ENCODE data around the gene HOGA1. TPM values are rescaled to one million over a fixed set of nuclear protein-coding genes. Genes with fewer than 3 reads are reported as not detected.

The HOGA1 gene
- 26.2 TPM for total RNA-seq

DNA sequence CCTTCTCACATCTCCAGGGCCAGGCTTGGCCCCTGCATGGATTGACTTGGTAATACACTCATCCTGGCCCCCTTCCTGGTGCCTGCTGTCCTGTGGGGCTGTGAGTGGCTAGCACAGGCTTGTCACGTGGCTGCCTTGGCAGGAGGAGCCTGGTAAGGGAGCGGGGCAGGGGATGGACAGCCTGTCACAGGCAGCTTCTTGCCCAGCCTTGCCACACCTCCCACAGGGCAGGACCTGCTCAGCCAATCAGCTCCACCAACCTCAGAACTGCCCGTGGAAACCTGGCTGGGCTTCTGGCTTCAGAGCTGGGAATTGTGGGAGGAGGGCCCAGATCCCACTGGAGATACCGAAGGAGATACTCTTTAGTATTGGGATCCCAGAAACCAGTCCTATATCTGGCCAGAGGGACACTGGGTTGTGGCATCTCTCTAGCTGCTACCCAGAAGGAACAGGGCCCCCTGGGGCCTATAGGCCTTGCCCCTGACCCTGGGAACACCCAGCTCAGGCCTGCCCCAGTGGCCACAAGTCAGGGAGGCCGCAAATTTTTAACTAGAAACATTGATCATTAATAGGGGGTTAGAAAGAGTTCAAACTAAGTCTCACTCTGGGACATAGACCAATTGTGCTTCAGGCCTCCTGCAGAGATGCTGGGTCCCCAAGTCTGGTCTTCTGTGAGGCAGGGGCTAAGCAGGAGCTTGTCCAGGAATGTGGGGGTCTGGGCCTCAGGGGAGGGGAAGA, at the start of gene HOGA1:
TSS of gene HOGA1 (plus strand) at position 330 of the 738 bp plus-strand sequence. CDS start at position 645, 315 bp downstream.

DNA sequence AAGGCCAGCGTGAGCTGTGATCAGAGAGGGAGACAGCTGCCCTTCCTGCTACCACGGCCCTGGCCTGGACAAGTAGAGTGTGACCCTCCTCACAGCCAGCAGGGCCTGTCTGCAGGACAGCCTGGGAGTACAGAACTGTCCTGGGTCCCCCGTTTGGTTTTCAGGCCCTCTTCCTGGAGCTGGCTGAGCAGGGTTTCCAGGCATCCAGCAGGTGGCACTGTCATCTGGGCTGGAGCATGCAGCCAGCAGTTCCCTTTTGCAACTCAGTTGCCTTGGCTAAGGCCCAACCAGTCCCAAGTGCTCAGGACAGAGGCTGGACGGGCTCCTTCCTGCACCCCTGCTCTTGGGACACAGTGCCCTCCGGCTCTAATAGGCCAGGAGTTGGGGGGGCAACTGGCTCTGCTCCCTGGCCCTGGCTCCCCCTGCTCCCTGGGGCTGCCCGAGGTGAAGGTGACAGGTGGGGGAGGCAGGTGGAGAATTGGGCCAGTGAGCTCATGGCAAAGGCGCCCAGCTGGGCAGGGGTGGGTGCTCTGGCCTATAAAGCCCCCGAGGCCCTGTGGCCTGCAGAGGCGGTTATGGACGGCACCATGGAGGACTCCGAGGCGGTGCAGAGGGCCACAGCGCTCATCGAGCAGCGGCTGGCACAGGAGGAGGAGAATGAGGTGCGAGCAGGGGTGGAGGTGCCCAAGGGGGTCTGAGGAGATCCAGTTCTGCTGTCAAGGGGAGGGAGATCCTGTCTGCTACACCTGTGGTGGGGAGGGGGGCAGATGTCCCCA, 11.8 kb upstream of the HOGA1 start, which contains the start of gene ANKRD2:
TSS of gene ANKRD2 (plus strand) at position 566 of the 776 bp plus-strand sequence. CDS start at position 576, 10 bp downstream.

GRCh38 chr10:97589479-97589878, 5.3 kb downstream of the HOGA1 start, which contains the start of gene C10orf62:
Gene C10orf62 (plus strand): TSS chr10:97589721. CDS start chr10:97589898, 177 bp downstream.

GRCh38 chr10:97632949-97633884, 49.0 kb downstream of the HOGA1 start, which contains the start of gene MORN4:
Gene MORN4 (minus strand): TSS chr10:97633500. CDS start chr10:97619653, 13,847 bp downstream.

GRCh38 chr10:97640174-97640867, 56.1 kb downstream of the HOGA1 start, which contains the start of gene PI4K2A:
Gene PI4K2A (plus strand): TSS chr10:97640671. CDS start chr10:97640743, 72 bp downstream.

Other genes starting within 250 kb of the HOGA1 start
- gene FRAT2, start 249.7 kb upstream of the HOGA1 start, total RNA-seq: 17.3 TPM
- 27.2 TPM for gene RRP12, start 183.0 kb upstream of the HOGA1 start, total RNA-seq
- 163 TPM for gene PGAM1, start 158.2 kb upstream of the HOGA1 start, total RNA-seq
- 32.3 TPM for gene EXOSC1, start 138.4 kb upstream of the HOGA1 start, total RNA-seq
- 22.2 TPM for gene ZDHHC16, start 138.2 kb upstream of the HOGA1 start, total RNA-seq
- 76.0 TPM for gene MMS19, start 86.0 kb upstream of the HOGA1 start, total RNA-seq
- 15.2 TPM for gene UBTD1, start 85.5 kb upstream of the HOGA1 start, total RNA-seq
- gene ANKRD2, start 11.6 kb upstream of the HOGA1 start, total RNA-seq: 1.6 TPM
- 2.3 TPM for gene C10orf62, start 5.3 kb downstream of the HOGA1 start, total RNA-seq
- gene MORN4, start 49.1 kb downstream of the HOGA1 start, total RNA-seq: 8.6 TPM
- 16.2 TPM for gene PI4K2A, start 56.3 kb downstream of the HOGA1 start, total RNA-seq
- 9.9 TPM for gene AVPI1, start 102.9 kb downstream of the HOGA1 start, total RNA-seq
- gene MARVELD1, start 129.3 kb downstream of the HOGA1 start, total RNA-seq: 22.9 TPM
- 25.2 TPM for gene ZFYVE27, start 152.7 kb downstream of the HOGA1 start, total RNA-seq
- 0.58 TPM for gene SFRP5, start 187.6 kb downstream of the HOGA1 start, total RNA-seq

All from metanephros (tissue), 1 donor.